Spleen (tissue), 11 donors: ENCODE measurements around the gene FBXO28. TPM values are rescaled to one million over a fixed set of nuclear protein-coding genes. Genes with fewer than 3 reads are reported as not detected.

ENCODE experiments used
- DNase-seq: peaks from one replicate; pipeline ENCODE4 v3.0.0-alpha.2; 2020
- H3K27ac ChIP-seq, 8 donors: fragments of 200-600 bp; sonication (generic) in 7 of 8; 1 replicate in 4 of 8; 2 replicates in 4 of 8; pipeline versions ENCODE4 v1.5.0 to v1.8.0; 2016 to 2021; ENCODE audit warnings: inconsistent platforms in 4 of 8, mild to moderate bottlenecking in 4 of 8, moderate library complexity in 1 of 8
- H3K27me3 ChIP-seq, 7 donors: fragments of 200-600 bp; sonication (generic) in 6 of 7; replicated peaks in 1 of 7; 1 replicate in 4 of 7; 2 replicates in 3 of 7; pipeline versions ENCODE4 v1.5.0 to v1.8.0; 2016 to 2021; ENCODE audit warnings: inconsistent platforms in 3 of 7, mild to moderate bottlenecking in 1 of 7
- H3K36me3 ChIP-seq, 6 donors: fragments of 200-600 bp; sonication (generic) in 5 of 6; 1 replicate in 4 of 6; 2 replicates in 2 of 6; pipeline versions ENCODE4 v1.5.0 to v1.8.0; 2016 to 2021; ENCODE audit warnings: inconsistent platforms in 2 of 6
- H3K4me1 ChIP-seq, 6 donors: fragments of 200-600 bp; sonication (generic) in 5 of 6; 1 replicate in 3 of 6; 2 replicates in 3 of 6; pipeline versions ENCODE4 v1.5.0 to v1.8.0; 2016 to 2021; ENCODE audit warnings: inconsistent platforms in 3 of 6
- H3K4me3 ChIP-seq, 8 donors: fragments of 200-600 bp; sonication (generic) in 7 of 8; 1 replicate in 4 of 8; 2 replicates in 4 of 8; pipeline versions ENCODE4 v1.5.0 to v1.8.0; 2016 to 2021; ENCODE audit warnings: inconsistent platforms in 4 of 8, mild to moderate bottlenecking in 4 of 8, moderate library complexity in 2 of 8
- H3K9me3 ChIP-seq, 8 donors: fragments of 200-600 bp; sonication (generic) in 7 of 8; 1 replicate in 4 of 8; 2 replicates in 4 of 8; pipeline versions ENCODE4 v1.5.0 to v1.8.0; 2016 to 2021; ENCODE audit warnings: inconsistent platforms in 4 of 8
- POLR2A ChIP-seq, 3 donors: fragments of 450-650 bp; IDR thresholded peaks; one replicate each; pipeline ENCODE4 v1.5.1; 2017; ENCODE audit warnings: antibody characterized with exemption in 3 of 3, mild to moderate bottlenecking in 1 of 3
- POLR2AphosphoS5 ChIP-seq, 3 donors: sonication (generic); formaldehyde crosslinking; IDR thresholded peaks; one replicate each; pipeline ENCODE4 v1.5.1; 2017; ENCODE audit warnings: antibody characterized with exemption in 3 of 3
- WGBS, 5 donors: extraction: QIAGEN DNeasy Blood & Tissue Kit in 3 of 5; methylation state at CpG; one replicate each; pipeline versions ENCODE4 v1.1.5 to v1.1.7; 2013 to 2018; 5-methylcytosine and 5-hydroxymethylcytosine counted together
- intact Hi-C: fragments of 100-400 bp; cut with DNase I; formaldehyde crosslinking; loops from one replicate; pipeline ENCODE4 v1.15.0; 2023; ENCODE audit warnings: low total_unique reads
- polyA plus RNA-seq, 3 donors: library from polyadenylated mRNA; stranded (reverse); fragments of 200-250 nt; gene quantifications; one replicate each; pipeline ENCODE4 v1.2.1, GENCODE V29; 2013
- small RNA-seq, 4 donors: library from RNA; depleted of rRNA; stranded (forward); fragments of <200 nt; gene quantifications; one replicate each; pipeline ENCODE3, GENCODE V24; 2016
- total RNA-seq, 7 donors: library from RNA; depleted of rRNA in 3 of 7; stranded (reverse); fragments of >200 nt in 3 of 7; fragmentation: NEBNext Ultra II Directional in 4 of 7; extraction: Animal tissue kit (Norgen Biotek cat#: 25700) in 4 of 7; gene quantifications; one replicate each; pipeline versions ENCODE4 v1.1.0 to v1.2.1, GENCODE V29; 2016 to 2021
- donor health status: healthy with polysubstance abuse.
- donor health status: DM: no; HTN: no; CAD: no; lungs with moderate emphysema.
- donor health status: DM: no; HTN: no; CAD: no.
- donor health status: Bipolar disorder and iron deficiency.
- donor health status: healthy.
- donor health status: DM: no; HTN: no; CAD: no.
- donor health status: DM: yes; HTN: yes; CAD: no.

FBXO28 gene
- total and polyA plus RNA-seq, 10 donors, result 7.3 to 34.5 (median 25.9) TPM

GRCh38 chr1:224211206-224211962 lies 97.5 kb downstream of the FBXO28 start:
- WGBS, 5 donors, result 82 to 92% (median 87%) methylated on average over 4 of the region's 4 CpGs
- DNase-seq, result no peak
- H3K36me3 ChIP-seq, result no peaks in the 10 kb centered on the region

More at GRCh38 chr1:224211206-224211962, 97.5 kb downstream of the FBXO28 start:
- Histone ChIP-seq H3K4me3 (no peak overlapping the region), H3K27ac (no peak overlapping the region), H3K9me3 (no peaks in the 10 kb centered on the region), H3K4me1 (peaks cover 0 to 34% (median 10%) of the 10 kb centered on the region in 6 donors), H3K27me3 (no peaks in the 10 kb centered on the region)
- intact Hi-C loops, result no loop called here
- no peak for TF ChIP-seq POLR2A (IDR thresholded peaks at IDR 0.05)
- no peak for TF ChIP-seq POLR2AphosphoS5 (IDR thresholded peaks at IDR 0.05)

Small RNA genes within 50 kb of the gene (small RNA-seq; reads per million reads assigned to genes)
- gene AC092809.3 (0 reads per million in 4 donors), gene RF00139 (0 to 0.06 (median 0) reads per million in 4 donors), gene RN7SKP49 (0 reads per million in 4 donors)

Other genes starting within 250 kb of the FBXO28 start
- 100 to 1,000 TPM in 1 of 7 donors, 10 to 100 TPM in 6; 48.8 to 102 (median 63.2) TPM for gene DEGS1, start 69.1 kb downstream of the FBXO28 start, total RNA-seq
- gene DEGS1, start 69.1 kb downstream of the FBXO28 start, polyA plus RNA-seq, result 10 to 100 TPM; 29.2 to 35.4 (median 33.9) TPM
- gene NVL, start 216.1 kb downstream of the FBXO28 start, total RNA-seq, result 10 to 100 TPM; 23.3 to 39.0 (median 33.2) TPM
- gene NVL, start 216.1 kb downstream of the FBXO28 start, polyA plus RNA-seq, result 10 to 100 TPM; 27.4 to 61.9 (median 42.4) TPM
- 10 to 100 TPM; 23.9 to 47.1 (median 32.8) TPM for gene CNIH4, start 242.8 kb downstream of the FBXO28 start, total RNA-seq
- 10 to 100 TPM; 19.3 to 31.9 (median 23.1) TPM for gene CNIH4, start 242.8 kb downstream of the FBXO28 start, polyA plus RNA-seq